GM19240 (cell line): Measurements from ENCODE around the gene PLA2G2F.

Experiments used
- DNase-seq: peaks from one replicate; pipeline ENCODE4 v3.0.0; 2011; ENCODE audit warnings: low spot score; ENCODE audit not compliant: insufficient read length

Gene PLA2G2F

GRCh38 chr1:20188455-20188817, 49.3 kb downstream of the PLA2G2F start:
- DNase-seq = no peak

- no peak for DNase-seq
Observed at GRCh38 chr1:20189664-20190063, 50.5 kb downstream of the PLA2G2F start.

- no peak for DNase-seq
Observed at GRCh38 chr1:20190256-20191160, 51.4 kb downstream of the PLA2G2F start.

GRCh38 chr1:20191266-20191825, 52.2 kb downstream of the PLA2G2F start:
- no peak for DNase-seq

- no peak for DNase-seq
Observed at GRCh38 chr1:20192364-20192763, 53.2 kb downstream of the PLA2G2F start.

GRCh38 chr1:20192871-20193411, 53.8 kb downstream of the PLA2G2F start:
- no peak for DNase-seq

GRCh38 chr1:20194224-20194623, 55.1 kb downstream of the PLA2G2F start:
- no peak for DNase-seq

GRCh38 chr1:20194757-20195461, 55.8 kb downstream of the PLA2G2F start:
- peak; percentile 57 for DNase-seq

- no peak for DNase-seq
Observed at GRCh38 chr1:20195462-20195780, 56.3 kb downstream of the PLA2G2F start.

- DNase-seq = no peak
Observed at GRCh38 chr1:20197329-20197791, 58.2 kb downstream of the PLA2G2F start.

GRCh38 chr1:20198296-20198695, 59.2 kb downstream of the PLA2G2F start:
- DNase-seq = no peak

GRCh38 chr1:20198918-20199317, 59.8 kb downstream of the PLA2G2F start:
- no peak for DNase-seq

- DNase-seq = no peak
Observed at GRCh38 chr1:20199403-20199802, 60.3 kb downstream of the PLA2G2F start.

GRCh38 chr1:20199840-20200239, 60.7 kb downstream of the PLA2G2F start:
- DNase-seq = no peak
